Left renal pelvis (tissue), 4 donors: ENCODE results near the gene KIF4A. TPM values are rescaled to one million over a fixed set of nuclear protein-coding genes. Genes with fewer than 3 reads are reported as not detected.

Experiments
- DNase-seq, 4 donors: peaks; one replicate each; pipeline ENCODE4 v3.0.0-alpha.2; 2013; ENCODE audit warnings: low read depth in 4 of 4, low spot score in 3 of 4
- polyA plus RNA-seq, 4 donors: library from polyadenylated mRNA; unstranded; fragments of 120-200 nt; gene quantifications; one replicate each; pipeline ENCODE4 v1.2.1, GENCODE V29; 2013; ENCODE audit not compliant: insufficient read length in 4 of 4

KIF4A gene
- polyA plus RNA-seq, 4 donors = 14.1 to 18.7 (median 16.8) TPM

- no peak for DNase-seq
These were observed 147.1 kb downstream of the KIF4A start for GRCh38 chrX:70437011-70437410.

GRCh38 chrX:70437921-70438665 lies 148.2 kb downstream of the KIF4A start:
- no peak for DNase-seq

- no peak for DNase-seq
These were observed 149.1 kb downstream of the KIF4A start for GRCh38 chrX:70439016-70439415.

- DNase-seq = no peak
These were observed 152.3 kb downstream of the KIF4A start for GRCh38 chrX:70442224-70442623.

- no peak for DNase-seq
These were observed 154.5 kb downstream of the KIF4A start, which contains the start of gene DLG3 for GRCh38 chrX:70444326-70444945. TSS of gene DLG3 (plus strand) at chrX:70444835. CDS start at chrX:70445202, 367 bp downstream.

GRCh38 chrX:70444946-70445656 lies 155.2 kb downstream of the KIF4A start:
- no peak for DNase-seq

- DNase-seq = no peak
These were observed 156.0 kb downstream of the KIF4A start for GRCh38 chrX:70445951-70446350.

GRCh38 chrX:70446380-70447350 lies 156.8 kb downstream of the KIF4A start:
- no peak for DNase-seq

- no peak for DNase-seq
These were observed 159.6 kb downstream of the KIF4A start for GRCh38 chrX:70449457-70449966.

GRCh38 chrX:70452143-70452733 lies 162.3 kb downstream of the KIF4A start:
- DNase-seq = no peak

GRCh38 chrX:70453024-70453618 lies 163.2 kb downstream of the KIF4A start:
- DNase-seq = no peak

- peak in 3 of 4 donors; percentile 64 to 76 (median 67) for DNase-seq
These were observed 164.8 kb downstream of the KIF4A start for GRCh38 chrX:70454441-70455365.

GRCh38 chrX:70455366-70456202 lies 165.7 kb downstream of the KIF4A start:
- no peak for DNase-seq

- no peak for DNase-seq
These were observed 166.4 kb downstream of the KIF4A start for GRCh38 chrX:70456256-70456655.

GRCh38 chrX:70461026-70461425 lies 171.1 kb downstream of the KIF4A start:
- DNase-seq = no peak

GRCh38 chrX:70464051-70464450 lies 174.1 kb downstream of the KIF4A start:
- DNase-seq = no peak

GRCh38 chrX:70466968-70467367 lies 177.1 kb downstream of the KIF4A start:
- DNase-seq = no peak
